Left renal cortex interstitium (tissue), 4 donors: ENCODE measurements around the gene BCL2L15. TPM values are rescaled to one million over a fixed set of nuclear protein-coding genes. Genes with fewer than 3 reads are reported as not detected.
A peak's percentile ranks its signal among the peaks of the same experiment; 100 is the strongest.

Experiments used
- DNase-seq, 4 donors: peaks; one replicate each; pipeline ENCODE4 v3.0.0-alpha.2; 2013; ENCODE audit warnings: low read depth in 4 of 4, low spot score in 2 of 4, missing footprints in 1 of 4
- polyA plus RNA-seq, 4 donors: library from polyadenylated mRNA; unstranded; fragments of 120-200 nt; gene quantifications; one replicate each; pipeline ENCODE4 v1.2.1, GENCODE V29; 2013; ENCODE audit not compliant: insufficient read length in 4 of 4

BCL2L15 gene
- polyA plus RNA-seq = 1 to 10 TPM in 1 of 4 donors, under 1 TPM in 3; 0.65 to 1.6 (median 0.75) TPM

- DNase-seq = no peak
These were observed at the start of gene BCL2L15 for GRCh38 chr1:113887402-113888175. Gene BCL2L15, minus strand, starts transcription at chr1:113887581. Its CDS starts 206 bp downstream, at chr1:113887375.

GRCh38 chr1:113937146-113937545 is 49.8 kb upstream of the BCL2L15 start:
- DNase-seq = no peak

- no peak for DNase-seq
These were observed 48.6 kb upstream of the BCL2L15 start for GRCh38 chr1:113935970-113936369.

- no peak for DNase-seq
These were observed 47.8 kb upstream of the BCL2L15 start for GRCh38 chr1:113935176-113935575.

- no peak for DNase-seq
These were observed 47.2 kb upstream of the BCL2L15 start for GRCh38 chr1:113934511-113935055.

GRCh38 chr1:113934006-113934405 is 46.6 kb upstream of the BCL2L15 start:
- DNase-seq = no peak

GRCh38 chr1:113931451-113931851 is 44.1 kb upstream of the BCL2L15 start:
- no peak for DNase-seq

GRCh38 chr1:113930499-113931161 is 43.2 kb upstream of the BCL2L15 start:
- DNase-seq = peak in 1 of 4 donors; percentile 39

- DNase-seq = peak in 2 of 4 donors; percentile 47 to 51
These were observed 42.5 kb upstream of the BCL2L15 start for GRCh38 chr1:113929750-113930498.

- DNase-seq = peak; percentile 81 to 92 (median 88)
These were observed 41.8 kb upstream of the BCL2L15 start, which contains the start of gene HIPK1 for GRCh38 chr1:113928941-113929749. Gene HIPK1, plus strand, starts transcription at chr1:113929324.

- DNase-seq = peak in 1 of 4 donors; percentile 28
These were observed 41.0 kb upstream of the BCL2L15 start for GRCh38 chr1:113928187-113928930.

- no peak for DNase-seq
These were observed 37.1 kb upstream of the BCL2L15 start for GRCh38 chr1:113924473-113924872.

- no peak for DNase-seq
These were observed 35.6 kb upstream of the BCL2L15 start for GRCh38 chr1:113922957-113923356.

- DNase-seq = no peak
These were observed 30.9 kb upstream of the BCL2L15 start for GRCh38 chr1:113918243-113918642.

GRCh38 chr1:113917400-113918082 is 30.2 kb upstream of the BCL2L15 start:
- no peak for DNase-seq

- no peak for DNase-seq
These were observed 29.6 kb upstream of the BCL2L15 start for GRCh38 chr1:113916974-113917373.

GRCh38 chr1:113913887-113914664 is 26.7 kb upstream of the BCL2L15 start:
- DNase-seq = no peak

GRCh38 chr1:113913312-113913668 is 25.9 kb upstream of the BCL2L15 start:
- DNase-seq = no peak
